Effector CD4-positive, alpha-beta T cell (primary cell): ENCODE results near the gene RAB26.

ENCODE experiments used
- DNase-seq: peaks from one replicate; pipeline ENCODE4 v3.0.0-alpha.2; 2020

The RAB26 gene

DNA sequence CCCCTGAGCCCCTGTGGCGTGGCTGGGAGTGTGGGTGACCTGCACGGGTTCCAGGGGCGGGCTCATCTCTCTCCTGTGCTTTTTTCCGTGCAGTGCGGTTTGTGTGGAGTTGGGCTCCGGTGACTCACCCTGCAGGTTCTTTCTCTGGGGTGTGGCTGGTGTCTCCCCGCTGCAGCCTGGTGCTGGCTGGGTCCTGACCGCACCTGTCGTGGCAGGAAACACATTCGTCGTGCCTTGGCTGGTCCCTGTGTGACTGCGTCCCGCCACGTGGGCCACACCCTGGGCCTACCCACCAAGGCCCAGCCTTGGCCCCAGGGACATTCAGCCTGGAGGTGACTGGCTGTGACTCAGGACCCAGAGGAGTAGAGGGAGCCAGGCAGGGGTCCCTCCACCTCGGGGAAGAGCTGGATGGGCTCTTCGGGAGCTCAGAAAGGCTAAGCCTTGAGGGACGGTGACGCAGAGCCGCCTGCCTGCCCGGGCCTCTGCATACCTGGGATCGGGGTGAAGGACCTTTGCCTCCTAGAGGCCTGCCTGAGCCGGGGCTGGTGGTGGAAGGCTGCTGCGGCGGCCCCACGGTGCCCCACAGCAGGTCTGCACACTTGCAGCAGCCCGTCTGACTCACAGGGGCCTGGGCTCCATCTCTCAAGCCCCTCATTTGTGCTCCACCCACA is 14.9 kb downstream of the RAB26 start:
- DNase-seq: no peak

DNA sequence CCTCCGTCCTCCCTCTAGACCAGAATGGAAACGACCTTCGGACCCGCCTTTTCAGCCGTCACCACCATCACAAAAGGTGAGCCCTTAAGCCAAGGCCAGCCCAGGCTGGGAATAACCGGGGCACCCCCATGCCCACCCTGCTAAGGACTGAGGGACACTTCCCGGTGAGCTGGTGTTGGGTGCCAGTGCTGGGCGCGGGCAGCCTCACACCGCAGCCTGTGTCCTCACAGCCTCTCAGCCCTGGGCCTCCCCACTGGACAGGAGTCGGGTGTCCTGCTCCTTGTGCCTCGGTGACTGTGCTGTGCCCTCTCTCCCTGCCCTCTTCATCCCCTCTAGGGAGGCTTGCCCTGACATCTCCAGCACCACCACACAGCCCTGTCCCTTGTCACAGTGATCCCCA is 17.4 kb downstream of the RAB26 start:
- no peak for DNase-seq

DNA sequence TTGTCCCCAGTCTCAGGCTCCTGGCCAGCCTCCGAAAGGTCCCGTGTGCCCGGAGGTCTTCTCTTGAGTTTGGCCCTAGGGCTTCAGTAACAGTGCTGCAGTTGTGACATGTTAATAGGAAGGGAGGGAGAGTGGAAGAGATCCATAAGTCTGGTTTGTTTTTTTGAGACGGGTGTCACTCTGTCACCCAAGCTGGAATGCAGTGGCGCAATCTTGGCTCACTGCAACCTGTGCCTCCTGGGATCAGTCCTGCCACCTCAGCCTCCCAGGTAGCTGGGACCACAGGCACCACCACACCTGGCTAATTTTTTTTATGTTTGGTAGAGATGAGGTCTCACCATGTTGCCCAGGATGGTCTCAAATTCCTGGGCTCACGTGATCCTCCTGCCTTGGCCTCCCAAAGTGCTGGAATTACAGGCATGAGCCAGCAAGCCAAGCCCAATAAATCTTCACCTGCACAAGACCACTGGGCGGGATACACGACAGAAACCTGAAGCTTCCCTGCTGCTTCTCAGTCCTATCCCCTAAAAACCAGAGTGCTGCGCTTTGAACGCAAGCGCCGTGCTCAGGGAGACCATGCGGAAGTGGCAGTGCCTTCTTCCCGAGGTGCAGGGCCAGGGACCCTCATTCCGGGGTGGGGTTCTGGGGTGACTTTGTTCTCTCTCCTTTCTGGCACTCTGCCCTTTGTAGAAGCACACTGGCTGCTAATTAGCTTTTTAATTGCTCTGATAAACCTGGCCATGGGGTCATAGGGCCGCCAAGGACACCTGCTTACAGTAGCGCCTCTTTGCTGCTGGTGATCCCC is 18.0 kb downstream of the RAB26 start:
- no peak for DNase-seq

DNA sequence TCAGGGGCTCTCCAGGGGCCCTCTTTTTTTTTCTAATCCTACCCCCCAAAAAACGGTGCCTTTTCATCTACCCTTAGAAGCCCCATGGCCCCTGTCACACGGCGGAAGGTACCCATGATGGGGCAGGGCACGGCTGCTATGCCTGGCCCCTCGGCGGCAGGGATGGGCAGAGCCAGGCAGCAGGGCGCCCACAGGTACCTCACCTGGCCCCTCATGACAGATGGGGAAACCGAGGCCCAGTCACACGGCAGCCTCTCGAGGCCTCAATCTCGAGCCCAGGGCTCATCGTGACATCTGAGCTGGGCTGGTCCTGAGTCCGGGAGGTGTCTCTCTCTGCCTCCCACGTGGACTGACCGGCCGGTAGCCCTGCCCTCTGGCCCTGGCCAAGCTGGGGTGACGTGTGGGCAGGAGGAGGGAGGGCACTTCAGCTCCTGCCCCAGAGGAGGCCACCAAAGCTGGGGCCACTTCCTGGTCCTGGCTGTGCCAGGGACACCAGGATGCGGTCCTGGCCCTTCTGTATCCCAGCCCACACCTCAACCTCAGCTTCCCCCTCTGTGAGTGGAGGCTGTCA is 18.7 kb downstream of the RAB26 start:
- DNase-seq: no peak

DNA sequence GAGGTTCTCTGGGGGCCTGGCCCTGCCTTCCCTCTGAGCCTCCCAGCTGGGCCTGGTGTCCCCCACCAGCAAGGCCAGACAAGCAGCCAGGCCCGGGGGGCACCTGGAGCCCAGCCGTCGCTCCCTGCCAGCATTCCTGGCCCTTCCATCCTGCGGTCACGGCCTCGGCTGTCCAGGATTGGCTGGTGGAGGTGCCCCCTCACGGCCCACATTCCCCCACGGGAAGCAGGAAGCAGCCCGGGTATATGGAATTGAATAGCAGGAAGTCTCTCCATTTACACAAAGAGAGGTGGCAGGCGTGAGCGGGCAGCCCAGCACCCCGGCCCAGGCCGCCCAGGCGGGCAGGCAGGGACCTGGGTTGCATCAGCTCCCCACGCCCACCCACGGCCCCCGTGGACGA is 21.7 kb downstream of the RAB26 start:
- DNase-seq: no peak

DNA sequence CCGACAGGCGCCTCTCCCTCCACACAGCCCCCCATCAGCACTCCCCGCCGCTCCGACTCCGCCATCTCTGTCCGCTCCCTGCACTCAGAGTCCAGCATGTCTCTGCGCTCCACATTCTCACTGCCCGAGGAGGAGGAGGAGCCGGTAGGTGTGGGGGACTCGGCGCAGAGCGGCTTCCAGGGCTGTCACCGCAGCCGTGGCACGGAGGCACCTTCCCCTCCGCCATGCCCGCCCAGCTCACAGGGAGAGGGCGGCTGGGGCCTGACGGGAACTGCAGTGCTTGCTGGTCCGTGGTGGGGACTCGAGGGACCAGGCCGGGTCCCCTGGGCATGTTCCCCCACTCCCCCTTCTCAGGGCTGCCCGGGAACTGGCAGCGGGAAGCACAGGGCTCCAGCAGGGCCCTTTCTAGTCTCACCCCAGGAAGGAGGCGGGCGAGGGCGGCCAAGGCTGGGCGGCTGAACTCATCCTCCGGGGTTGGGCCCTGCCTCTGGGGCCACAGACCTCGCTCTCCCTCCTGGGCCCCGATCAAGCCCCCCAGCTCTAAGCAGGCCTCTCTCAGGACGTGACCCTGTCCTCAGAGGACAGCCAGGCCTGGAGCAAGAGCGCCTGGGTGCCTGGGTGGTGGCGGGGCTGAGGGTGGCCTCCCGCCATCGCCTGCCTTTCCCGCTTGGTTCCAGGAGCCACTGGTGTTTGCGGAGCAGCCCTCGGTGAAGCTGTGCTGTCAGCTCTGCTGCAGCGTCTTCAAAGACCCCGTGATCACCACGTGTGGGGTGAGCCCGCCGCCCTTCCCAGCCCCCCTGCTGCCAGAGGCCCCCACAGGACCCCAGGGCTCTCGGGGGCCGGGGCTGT is 22.4 kb downstream of the RAB26 start:
- no peak for DNase-seq

DNA sequence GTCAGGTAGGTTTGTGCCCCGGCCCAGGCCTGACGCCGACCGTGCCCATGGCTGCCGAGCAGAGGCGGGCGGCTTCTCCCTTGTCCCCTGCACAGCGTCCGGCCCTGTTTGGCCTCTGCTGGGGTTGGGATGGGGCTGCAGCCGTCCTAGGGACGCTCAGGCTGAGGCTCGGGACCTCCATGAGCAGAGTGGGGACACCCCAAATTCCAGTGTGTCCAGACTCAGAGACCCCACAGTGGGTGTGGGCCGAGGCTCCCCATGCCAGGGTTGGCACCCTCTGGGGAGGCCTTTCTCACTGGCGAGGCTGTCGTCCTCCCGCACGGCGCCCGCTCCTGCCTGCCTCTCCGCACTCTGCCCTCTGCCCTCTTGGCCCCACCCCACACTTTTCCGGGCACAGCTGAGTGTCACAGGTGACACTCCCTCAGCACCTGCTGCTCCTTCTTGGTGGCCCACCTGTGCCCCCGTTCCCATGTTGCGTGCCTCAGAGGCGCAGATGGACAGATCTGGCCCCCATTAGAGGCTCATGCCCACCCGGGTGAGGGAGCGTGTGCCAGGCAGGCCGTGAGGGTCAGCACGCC is 23.3 kb downstream of the RAB26 start:
- DNase-seq: no peak

DNA sequence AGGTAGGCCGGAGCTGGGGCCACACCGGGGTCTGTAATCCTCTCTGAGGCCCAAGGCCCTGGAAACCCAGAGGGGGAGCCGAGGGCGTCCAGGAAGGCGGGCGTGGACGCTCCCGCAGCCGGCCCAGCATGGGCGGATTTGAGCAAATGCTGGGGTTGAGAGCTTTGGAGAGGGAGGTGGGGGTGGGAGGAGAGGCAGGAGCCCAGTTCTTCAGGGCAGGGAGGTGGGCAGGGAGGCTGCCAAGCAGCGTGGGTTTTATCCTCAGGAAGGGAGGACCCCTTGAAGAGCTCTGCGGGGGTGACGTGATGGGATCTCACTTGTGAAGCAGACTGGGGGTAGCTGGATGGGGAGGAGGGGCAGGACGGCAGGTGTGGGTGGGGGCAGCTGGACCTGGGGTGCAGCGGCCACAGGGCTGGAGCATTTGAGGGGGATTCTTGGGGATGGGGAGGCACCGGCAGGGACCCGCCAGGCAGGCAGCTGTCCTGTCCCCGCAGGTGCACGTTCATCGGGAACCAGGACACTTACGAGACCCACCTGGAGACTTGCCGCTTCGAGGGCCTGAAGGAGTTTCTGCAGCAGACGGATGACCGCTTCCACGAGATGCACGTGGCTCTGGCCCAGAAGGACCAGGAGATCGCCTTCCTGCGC is 24.4 kb downstream of the RAB26 start:
- no peak for DNase-seq

DNA sequence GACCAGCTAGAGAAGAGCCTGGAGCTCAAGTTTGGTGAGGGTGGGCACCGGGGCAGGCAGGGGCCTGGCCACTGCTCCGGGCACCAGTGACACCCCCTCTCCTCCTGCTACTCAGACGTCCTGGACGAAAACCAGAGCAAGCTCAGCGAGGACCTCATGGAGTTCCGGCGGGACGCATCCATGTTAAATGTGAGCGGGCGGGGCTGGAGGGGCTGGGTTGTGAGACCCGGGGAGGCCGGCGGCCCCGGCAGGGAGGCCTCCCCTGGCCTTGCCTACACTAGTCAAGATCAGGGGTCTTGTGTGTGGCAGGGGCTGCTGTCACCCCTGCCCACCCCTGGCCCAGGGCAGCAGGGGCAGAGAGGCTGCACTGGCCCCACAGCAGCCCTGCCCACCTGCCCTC is 24.9 kb downstream of the RAB26 start:
- DNase-seq: no peak

DNA sequence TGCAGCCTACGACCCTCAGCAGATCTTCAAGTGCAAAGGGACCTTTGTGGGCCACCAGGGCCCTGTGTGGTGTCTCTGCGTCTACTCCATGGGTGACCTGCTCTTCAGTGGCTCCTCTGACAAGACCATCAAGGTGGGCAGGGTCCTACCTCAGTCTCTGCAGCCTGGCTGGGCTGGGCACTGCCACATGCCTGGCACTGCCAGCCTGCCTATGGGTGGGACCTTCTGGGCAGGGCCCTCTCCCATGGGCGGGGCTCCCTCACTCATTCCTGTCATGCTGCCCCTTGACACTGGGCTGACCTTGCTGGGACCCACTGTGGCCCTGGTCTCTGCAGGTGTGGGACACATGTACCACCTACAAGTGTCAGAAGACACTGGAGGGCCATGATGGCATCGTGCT is 25.5 kb downstream of the RAB26 start:
- no peak for DNase-seq

DNA sequence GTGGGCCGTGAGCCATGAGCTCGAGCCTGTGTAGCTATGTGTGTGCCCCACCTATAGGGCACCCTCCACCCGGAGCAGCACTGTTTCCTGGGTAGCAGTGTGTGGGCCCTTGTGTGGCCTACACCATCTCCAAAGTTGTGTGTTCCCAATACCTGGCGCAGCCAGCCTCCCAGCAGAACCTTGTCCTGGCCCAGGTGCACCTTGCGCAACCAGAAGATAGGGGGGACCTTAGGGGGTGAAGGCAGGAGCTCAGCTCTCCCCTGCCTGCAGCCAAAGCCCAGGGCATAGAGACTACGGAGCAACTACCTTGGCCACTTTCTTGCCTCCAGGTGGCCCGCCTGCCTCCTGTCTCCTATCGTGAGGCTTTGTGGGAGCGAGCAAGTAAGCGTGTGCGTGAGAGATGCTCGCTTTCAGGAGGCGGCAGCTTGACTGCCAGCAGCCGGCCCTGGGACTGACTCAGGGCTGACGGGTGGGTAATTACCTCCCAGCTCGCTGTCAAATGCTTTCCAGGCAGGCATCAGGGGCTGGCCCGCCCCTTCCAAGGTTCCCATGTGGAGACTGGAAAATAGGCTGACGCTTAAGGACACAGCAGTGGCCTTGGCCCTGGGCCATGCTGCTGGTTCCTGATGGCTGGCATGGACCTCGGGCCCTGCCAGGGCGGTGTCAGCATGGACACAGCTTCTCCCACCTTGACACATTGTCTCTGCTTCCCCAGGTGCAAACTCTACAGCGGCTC is 26.1 kb downstream of the RAB26 start:
- DNase-seq: no peak

DNA sequence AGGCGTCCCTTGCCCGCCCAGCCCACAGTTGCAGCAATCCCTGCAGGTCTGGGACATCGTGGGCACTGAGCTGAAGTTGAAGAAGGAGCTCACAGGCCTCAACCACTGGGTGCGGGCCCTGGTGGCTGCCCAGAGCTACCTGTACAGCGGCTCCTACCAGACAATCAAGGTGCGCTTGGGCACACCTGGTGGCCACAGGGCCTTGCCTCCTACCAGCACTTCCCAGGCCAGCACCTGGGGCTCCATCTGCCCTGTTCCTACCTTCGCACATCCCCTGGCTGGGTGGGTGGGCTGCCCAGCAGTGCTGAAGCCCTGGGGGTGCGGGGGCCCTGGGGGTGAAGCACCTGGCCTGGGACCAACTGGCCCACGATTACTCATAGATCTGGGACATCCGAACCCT is 27.0 kb downstream of the RAB26 start:
- DNase-seq: no peak

DNA sequence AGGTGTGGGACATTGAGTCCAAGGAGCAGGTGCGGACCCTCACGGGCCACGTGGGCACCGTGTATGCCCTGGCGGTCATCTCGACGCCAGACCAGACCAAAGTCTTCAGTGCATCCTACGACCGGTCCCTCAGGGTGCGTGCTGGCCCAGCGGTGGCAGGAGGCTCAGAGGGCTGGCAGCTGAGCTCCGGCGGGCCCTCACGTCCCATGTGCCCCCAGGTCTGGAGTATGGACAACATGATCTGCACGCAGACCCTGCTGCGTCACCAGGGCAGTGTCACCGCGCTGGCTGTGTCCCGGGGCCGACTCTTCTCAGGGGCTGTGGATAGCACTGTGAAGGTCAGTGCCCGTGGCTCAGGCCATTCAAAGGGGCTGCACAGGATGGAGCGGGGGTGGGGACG is 27.6 kb downstream of the RAB26 start:
- no peak for DNase-seq

DNA sequence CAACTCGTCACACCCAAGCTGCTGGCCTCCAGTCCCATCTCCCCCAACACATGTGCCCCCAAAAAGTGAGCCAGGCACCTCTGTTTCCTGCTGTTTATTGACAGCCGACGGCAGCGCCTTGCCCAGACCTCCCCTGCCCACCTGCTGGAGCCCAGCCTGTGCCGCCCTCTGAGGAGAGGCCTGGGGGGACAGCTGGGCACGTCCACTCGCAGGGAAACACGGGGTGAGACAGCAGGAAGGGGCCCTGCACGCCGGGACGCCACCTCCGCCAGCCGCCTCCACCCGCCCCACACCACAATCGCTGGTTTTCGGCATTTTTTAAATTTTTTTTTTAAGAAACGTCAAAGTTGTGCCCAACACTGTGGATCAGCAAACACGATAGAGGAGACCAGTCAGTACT is 28.7 kb downstream of the RAB26 start:
- no peak for DNase-seq

DNA sequence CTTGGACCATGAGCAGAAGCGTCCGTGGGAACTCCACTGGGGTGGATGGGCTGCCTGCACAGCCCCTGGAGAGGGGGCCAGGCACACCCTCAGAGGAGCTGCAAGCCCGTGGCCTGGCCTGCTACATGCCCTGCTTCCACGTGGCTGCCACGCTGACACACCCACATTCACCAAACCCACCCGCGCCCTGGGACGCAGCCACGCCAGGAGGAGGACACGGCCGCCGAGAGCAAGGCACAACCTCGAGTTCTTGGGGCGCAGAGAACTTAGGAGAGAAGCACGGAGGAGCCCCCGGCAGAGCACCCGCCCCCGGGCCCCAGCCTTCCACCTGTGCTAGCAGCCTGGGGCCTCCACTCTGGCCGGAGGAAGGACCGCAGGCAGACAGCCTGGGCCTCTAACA is 29.1 kb downstream of the RAB26 start:
- no peak for DNase-seq

DNA sequence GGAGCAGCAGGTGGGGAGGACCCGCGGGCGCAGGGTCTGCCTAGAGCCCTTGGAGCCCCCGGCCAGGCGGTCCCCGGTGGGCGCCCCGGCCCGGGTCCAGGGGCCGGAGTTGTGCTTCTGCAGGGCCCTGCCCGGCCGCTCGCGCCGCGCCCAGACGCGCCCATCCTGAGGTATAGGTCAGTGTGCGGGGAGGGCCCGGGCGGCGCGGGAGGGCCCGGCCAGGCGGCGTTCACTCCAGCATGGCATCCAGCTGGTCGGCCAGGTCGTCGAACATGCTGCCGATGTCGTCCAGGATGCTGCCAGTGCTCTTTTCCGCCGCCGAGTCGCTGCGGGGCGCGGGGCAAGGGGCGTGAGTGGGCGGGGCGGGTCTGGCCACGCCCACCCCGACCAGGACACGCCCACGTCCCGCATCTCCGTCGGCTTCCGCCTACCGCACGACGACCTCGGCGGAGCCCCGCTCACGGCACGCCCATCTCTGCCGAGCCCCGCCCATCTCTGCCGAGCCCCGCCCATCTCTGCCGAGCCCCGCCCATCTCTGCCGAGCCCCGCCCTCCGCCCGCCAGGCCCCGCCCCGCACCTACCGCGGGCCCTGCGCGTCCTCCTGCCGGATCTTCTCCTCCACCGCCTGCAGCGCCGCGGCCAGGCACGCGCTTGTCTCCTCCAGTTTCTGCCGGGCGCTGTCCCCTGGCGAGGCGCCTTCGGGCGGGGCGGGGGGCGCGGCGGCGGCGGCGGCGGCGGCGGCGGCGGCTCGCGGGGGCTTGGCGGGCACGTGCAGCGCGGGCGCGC is 30.1 kb downstream of the RAB26 start:
- DNase-seq: peak; percentile 18

DNA sequence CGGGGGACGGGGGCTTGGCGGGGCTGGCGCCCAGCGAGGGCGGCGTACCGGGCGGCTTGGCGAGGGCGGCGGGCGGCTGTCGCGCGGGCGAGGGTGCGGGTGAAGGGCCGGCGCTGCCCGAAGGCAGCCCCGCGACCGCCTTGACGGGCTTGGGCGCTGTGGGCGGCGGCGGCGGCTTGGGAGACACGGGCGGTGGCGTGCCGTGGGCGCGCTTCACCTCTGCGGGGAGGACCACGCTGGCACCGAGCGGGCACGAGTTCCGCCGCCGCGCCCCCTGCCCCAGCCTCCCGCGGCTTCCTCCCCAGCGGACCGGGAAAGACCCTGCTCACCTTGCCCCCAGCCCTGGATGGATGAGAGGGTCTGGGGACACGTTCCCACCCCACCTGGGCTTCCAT is 30.7 kb downstream of the RAB26 start:
- no peak for DNase-seq

DNA sequence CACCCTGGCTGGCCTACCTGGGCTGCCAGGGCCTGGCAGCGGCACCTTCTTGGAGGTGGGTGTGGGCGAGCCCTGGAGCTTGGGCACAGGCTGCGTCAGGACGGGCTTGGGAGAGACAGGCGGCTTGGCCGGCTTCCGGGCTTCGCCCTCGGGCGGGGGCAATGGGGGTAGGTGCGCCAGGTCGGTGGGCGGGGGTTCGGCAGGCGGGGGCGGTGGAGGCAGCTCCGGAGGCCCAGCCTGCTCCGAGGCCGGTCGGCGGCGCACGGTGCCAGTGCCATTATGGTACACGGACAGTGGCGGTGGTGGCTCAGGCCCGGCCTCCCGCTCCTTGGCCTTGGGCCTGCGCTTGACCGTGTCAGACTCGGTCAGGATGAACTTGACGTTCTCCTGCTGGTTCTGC is 31.2 kb downstream of the RAB26 start:
- DNase-seq: no peak

DNA sequence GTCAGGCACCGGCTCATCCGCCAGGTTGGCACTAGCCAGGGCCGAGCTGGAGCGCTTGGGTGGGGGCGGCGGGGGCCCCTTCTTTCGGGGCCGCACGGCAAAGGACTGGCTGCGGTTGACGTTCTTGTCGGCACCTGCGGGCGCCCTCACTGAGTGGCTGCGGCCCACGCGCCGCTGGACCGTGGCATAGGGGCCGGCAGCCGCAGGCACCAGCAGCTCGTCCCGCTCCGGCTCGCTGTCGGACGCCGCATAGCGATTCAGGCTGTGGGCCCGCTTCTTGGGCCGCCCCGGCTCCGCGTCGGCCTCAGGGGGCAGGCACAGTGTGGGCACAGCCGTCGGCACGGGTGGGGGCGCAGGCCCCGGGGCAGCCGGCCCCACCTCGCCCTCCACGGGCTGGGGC is 32.0 kb downstream of the RAB26 start:
- no peak for DNase-seq

DNA sequence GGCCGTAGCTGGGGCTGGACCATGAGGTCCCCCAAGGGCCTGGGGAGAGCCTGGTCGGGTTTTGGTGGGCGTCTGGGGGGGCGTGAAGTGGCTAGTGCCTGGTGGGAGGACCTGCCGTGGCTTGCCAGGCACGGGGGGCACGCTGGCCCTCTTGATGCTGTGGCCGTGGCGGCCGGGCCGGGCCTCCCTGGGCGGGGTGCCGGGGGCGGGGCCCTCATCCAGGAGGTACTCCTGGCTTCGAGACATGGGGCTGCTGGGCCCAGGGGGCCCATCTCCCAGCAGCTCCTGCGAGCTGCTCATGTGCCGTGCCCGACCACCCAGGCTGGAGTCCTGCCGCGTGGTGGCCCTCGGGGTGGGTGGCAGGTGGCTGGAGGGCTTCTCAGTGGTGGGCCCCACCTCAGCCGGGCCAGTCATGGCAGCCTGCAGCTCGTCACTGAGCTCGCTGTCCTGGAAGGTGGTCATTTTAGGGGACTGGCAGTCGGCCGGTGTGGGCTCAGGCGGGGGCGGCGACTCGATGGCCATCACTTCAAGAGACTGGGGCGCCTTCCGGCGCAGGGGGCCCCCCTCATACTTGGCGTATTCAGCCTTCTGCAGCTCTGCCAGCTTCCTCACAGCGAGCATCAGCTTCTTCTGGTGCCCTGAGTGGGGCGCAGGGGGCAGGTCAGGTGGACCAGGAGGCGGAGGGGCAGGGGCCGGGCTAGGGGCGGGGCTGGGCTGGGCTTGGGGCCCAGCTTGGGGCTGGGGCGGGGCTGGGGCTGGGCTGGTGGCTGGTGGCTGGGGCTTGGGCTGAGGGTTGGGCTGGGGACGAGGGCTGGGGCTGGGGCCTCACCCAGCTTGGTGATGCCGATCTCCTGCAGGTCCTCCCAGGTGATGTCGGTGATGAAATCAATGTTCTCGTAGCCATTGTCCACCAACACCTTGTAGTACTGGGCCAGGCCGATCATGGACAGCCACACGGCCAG is 32.8 kb downstream of the RAB26 start:
- DNase-seq: no peak
